ENCODE measurements around the gene IL17C. TPM values are rescaled to one million over a fixed set of nuclear protein-coding genes. Genes with fewer than 3 reads are reported as not detected.

The IL17C gene
- total RNA-seq, 1 donor from 2014 or later = not detected

DNA sequence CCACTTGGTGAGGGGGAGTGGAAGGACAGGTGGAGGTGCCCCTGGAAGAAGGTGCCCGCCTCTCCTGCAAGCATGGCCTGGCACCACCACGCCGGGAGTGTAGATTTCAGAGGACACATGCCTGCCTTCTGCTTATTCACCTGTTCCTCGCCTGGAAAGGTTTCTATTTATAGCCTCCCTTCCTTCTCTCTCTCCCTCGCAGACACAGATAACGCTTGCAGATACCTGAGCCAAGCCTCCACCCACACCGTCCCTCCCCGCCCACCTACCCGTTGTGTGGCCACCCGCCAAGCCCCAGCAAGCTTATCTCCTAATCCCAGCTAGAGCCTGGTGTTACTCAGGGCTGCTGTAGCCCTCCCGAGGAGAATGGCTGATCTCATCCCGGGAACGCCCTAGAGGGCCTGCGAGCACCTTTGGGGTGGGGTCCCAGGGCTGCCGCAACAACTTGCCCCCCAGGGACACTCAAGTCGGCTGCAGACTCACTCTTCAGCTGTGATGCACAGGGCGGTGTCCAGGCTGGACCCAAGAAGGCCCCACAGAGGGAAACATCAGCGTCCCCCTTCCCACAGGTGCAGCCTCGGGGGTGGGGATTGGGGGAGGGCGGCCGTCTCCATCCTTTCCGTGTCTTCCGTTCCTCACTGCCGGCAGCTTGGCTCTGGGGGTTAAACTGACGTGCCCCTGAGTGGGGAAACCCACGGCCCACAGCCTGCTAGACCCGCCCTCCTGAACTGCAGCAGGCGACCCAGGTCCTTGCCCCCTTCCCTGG is 49.8 kb downstream of the IL17C start:
- Histone ChIP-seq H3K27ac (no peak overlapping the region), H3K4me1 (peaks cover 7 to 13% of the 10 kb centered on the region in 2 donors), H3K4me3 (no peak overlapping the region), H3K9me3 (no peaks in the 10 kb centered on the region), H3K27me3 (peaks cover 19% of the 10 kb centered on the region), H3K36me3 (no peaks in the 10 kb centered on the region)
- TF ChIP-seq, protein P1, sequence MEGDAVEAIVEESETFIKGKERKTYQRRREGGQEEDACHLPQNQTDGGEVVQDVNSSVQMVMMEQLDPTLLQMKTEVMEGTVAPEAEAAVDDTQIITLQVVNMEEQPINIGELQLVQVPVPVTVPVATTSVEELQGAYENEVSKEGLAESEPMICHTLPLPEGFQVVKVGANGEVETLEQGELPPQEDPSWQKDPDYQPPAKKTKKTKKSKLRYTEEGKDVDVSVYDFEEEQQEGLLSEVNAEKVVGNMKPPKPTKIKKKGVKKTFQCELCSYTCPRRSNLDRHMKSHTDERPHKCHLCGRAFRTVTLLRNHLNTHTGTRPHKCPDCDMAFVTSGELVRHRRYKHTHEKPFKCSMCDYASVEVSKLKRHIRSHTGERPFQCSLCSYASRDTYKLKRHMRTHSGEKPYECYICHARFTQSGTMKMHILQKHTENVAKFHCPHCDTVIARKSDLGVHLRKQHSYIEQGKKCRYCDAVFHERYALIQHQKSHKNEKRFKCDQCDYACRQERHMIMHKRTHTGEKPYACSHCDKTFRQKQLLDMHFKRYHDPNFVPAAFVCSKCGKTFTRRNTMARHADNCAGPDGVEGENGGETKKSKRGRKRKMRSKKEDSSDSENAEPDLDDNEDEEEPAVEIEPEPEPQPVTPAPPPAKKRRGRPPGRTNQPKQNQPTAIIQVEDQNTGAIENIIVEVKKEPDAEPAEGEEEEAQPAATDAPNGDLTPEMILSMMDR (IDR thresholded peaks at IDR 0.05) = no peak
- intact Hi-C loops (cut with DNase I) = no loop called here
- no peak for DNase-seq (ENCODE audit: low spot score in 2 of 2)

Other genes starting within 250 kb of the IL17C start
- gene ZFPM1, start 185.3 kb upstream of the IL17C start, total RNA-seq = 5.5 TPM
- 36.3 TPM for gene ZC3H18, start 68.2 kb upstream of the IL17C start, total RNA-seq
- gene CYBA, start 12.5 kb downstream of the IL17C start, total RNA-seq = 361 TPM
- gene MVD, start 24.5 kb downstream of the IL17C start, total RNA-seq = 72.9 TPM
- gene SNAI3, start 47.9 kb downstream of the IL17C start, total RNA-seq = not detected
- gene RNF166, start 67.8 kb downstream of the IL17C start, total RNA-seq = 44.3 TPM
- 4.2 TPM for gene CTU2, start 67.9 kb downstream of the IL17C start, total RNA-seq
- gene PIEZO1, start 146.6 kb downstream of the IL17C start, total RNA-seq = 428 TPM
- gene CDT1, start 165.2 kb downstream of the IL17C start, total RNA-seq = not detected
- gene APRT, start 173.4 kb downstream of the IL17C start, total RNA-seq = 305 TPM
- 62.2 TPM for gene GALNS, start 218.4 kb downstream of the IL17C start, total RNA-seq
- 7.6 TPM for gene TRAPPC2L, start 218.6 kb downstream of the IL17C start, total RNA-seq
- gene PABPN1L, start 228.1 kb downstream of the IL17C start, total RNA-seq = not detected

Data from ascending aorta (tissue), 2 donors.